ENCODE measurements around the gene INTS3. TPM values are rescaled to one million over a fixed set of nuclear protein-coding genes. Genes with fewer than 3 reads are reported as not detected.
A peak's percentile ranks its signal among the peaks of the same experiment; 100 is the strongest.

The INTS3 gene
- total and polyA plus RNA-seq, 9 of the 15 experiments (the other 6 are each of a cell fraction or from before 2014, with no cell fraction given), result 6.3 to 24.1 (median 14.3) TPM

- TF ChIP-seq MGA (IDR thresholded peaks at IDR 0.05), result peak; percentile 96
- TF ChIP-seq, protein P1, sequence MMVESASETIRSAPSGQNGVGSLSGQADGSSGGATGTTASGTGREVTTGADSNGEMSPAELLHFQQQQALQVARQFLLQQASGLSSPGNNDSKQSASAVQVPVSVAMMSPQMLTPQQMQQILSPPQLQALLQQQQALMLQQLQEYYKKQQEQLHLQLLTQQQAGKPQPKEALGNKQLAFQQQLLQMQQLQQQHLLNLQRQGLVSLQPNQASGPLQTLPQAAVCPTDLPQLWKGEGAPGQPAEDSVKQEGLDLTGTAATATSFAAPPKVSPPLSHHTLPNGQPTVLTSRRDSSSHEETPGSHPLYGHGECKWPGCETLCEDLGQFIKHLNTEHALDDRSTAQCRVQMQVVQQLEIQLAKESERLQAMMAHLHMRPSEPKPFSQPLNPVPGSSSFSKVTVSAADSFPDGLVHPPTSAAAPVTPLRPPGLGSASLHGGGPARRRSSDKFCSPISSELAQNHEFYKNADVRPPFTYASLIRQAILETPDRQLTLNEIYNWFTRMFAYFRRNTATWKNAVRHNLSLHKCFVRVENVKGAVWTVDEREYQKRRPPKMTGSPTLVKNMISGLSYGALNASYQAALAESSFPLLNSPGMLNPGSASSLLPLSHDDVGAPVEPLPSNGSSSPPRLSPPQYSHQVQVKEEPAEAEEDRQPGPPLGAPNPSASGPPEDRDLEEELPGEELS (CRISPR knock-in tag; IDR thresholded peaks at IDR 0.05; ENCODE audit: borderline replicate concordance), result no peak
- no peak for TF ChIP-seq ZBTB1 (CRISPR knock-in tag; IDR thresholded peaks at IDR 0.05; ENCODE audit: borderline replicate concordance, low read depth)
- TF ChIP-seq ZKSCAN8 (CRISPR knock-in tag; IDR thresholded peaks at IDR 0.05), result no peak
- no peak for TF ChIP-seq CEBPB (tag; IDR thresholded peaks at IDR 0.05)
- TF ChIP-seq ARID2 (IDR thresholded peaks at IDR 0.05), result no peak
- TF ChIP-seq ZMIZ1 (IDR thresholded peaks at IDR 0.05; ENCODE audit: low read depth in 2 of 2, low read length in 2 of 2), result no peak
- 0 out of 2 replicates have a peak, but pooled peaks have one; percentile 24 for TF ChIP-seq ZNF57 (CRISPR knock-in tag; IDR thresholded peaks at IDR 0.05)
Measured at GRCh38 chr1:153727463-153728304, at the start of gene INTS3 (continued).

Measured in K562 (cell line).